CD1c-positive myeloid dendritic cell (primary cell): ENCODE results near the gene DLD.

Source experiments
- DNase-seq: peaks from one replicate; pipeline ENCODE4 v3.0.0-alpha.2; 2016; ENCODE audit errors: extremely low spot score

Gene DLD

DNA sequence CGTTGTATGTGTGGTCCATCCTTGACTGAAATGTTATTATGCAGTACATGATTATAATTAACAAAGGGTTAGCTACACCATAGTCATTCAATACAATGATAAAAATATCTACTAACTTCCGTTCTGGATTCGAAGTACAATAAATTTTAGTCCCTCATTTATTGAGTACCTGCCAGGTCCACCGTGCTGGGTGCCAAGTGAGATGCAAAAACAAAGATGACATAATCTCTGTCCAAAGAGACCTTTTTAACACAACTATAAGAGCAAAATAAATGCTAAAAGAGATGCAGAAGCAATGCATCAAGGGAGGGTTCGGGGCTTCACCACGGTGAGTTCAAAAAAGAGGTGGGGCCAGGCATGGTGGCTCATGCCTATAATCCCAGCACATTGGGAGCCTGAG, 78.9 kb downstream of the DLD start:
- DNase-seq, result no peak
